Neural progenitor cell (in vitro differentiated cells): Measurements from ENCODE around the gene MAMLD1. TPM values are rescaled to one million over a fixed set of nuclear protein-coding genes. Genes with fewer than 3 reads are reported as not detected.
A peak's percentile ranks its signal among the peaks of the same experiment; 100 is the strongest.

Source experiments
- DNase-seq: peaks from one replicate; pipeline ENCODE4 v3.0.0-alpha.2; 2016; ENCODE audit warnings: low spot score
- H2AFZ ChIP-seq: fragments of 200-600 bp; sonication (generic); replicated peaks from 2 replicates; pipeline ENCODE4 v1.6.1; 2016; ENCODE audit warnings: antibody characterized with exemption
- H3F3A ChIP-seq: fragments of 200-600 bp; sonication (generic); 2 replicates; pipeline ENCODE4 v1.6.1; 2016; ENCODE audit warnings: antibody characterized with exemption, low read depth
- H3K27ac ChIP-seq: fragments of 200-600 bp; sonication (generic); 2 replicates; pipeline ENCODE4 v1.5.1; 2016; ENCODE audit warnings: mild to moderate bottlenecking
- H3K27me3 ChIP-seq: fragments of 200-600 bp; sonication (generic); 2 replicates; pipeline ENCODE4 v1.6.1; 2016; ENCODE audit warnings: mild to moderate bottlenecking, moderate library complexity
- H3K36me3 ChIP-seq: fragments of 200-600 bp; sonication (generic); 2 replicates; pipeline ENCODE4 v1.5.1; 2016
- H3K4me1 ChIP-seq: fragments of 200-600 bp; sonication (generic); 2 replicates; pipeline ENCODE4 v1.6.1; 2016; ENCODE audit warnings: mixed run types
- H3K4me2 ChIP-seq: fragments of 200-600 bp; sonication (generic); 2 replicates; pipeline ENCODE4 v1.6.1; 2016
- H3K4me3 ChIP-seq: fragments of 200-600 bp; sonication (generic); 2 replicates; pipeline ENCODE4 v1.5.1; 2016
- H3K79me2 ChIP-seq: fragments of 200-600 bp; sonication (generic); 2 replicates; pipeline ENCODE4 v1.6.1; 2016; ENCODE audit warnings: low read depth
- H3K9ac ChIP-seq: fragments of 200-600 bp; sonication (generic); 2 replicates; pipeline ENCODE4 v1.6.1; 2016
- H3K9me3 ChIP-seq: fragments of 200-600 bp; sonication (generic); 2 replicates; pipeline ENCODE4 v1.5.1; 2016; ENCODE audit warnings: low read depth
- H4K20me1 ChIP-seq: fragments of 200-600 bp; sonication (generic); 2 replicates; pipeline ENCODE4 v1.6.1; 2016; ENCODE audit warnings: low read depth
- H3K27ac Mint-ChIP-seq: 3 replicates; pipeline ENCODE4 v1.8.0; 2021; ENCODE audit warnings: mixed read lengths
- H3K27me3 Mint-ChIP-seq: 2 replicates; pipeline ENCODE4 v1.8.0; 2022; ENCODE audit warnings: low read depth, mild to moderate bottlenecking, inconsistent platforms, moderate library complexity, mixed read lengths; ENCODE audit not compliant: insufficient read depth
- H3K36me3 Mint-ChIP-seq: 3 replicates; pipeline ENCODE4 v1.8.0; 2021; ENCODE audit warnings: mixed read lengths
- H3K4me1 Mint-ChIP-seq: 3 replicates; pipeline ENCODE4 v1.8.0; 2021; ENCODE audit warnings: mixed read lengths
- H3K4me3 Mint-ChIP-seq: 3 replicates; pipeline ENCODE4 v1.8.0; 2021; ENCODE audit warnings: mild to moderate bottlenecking, moderate library complexity, mixed read lengths
- H3K9me3 Mint-ChIP-seq: 3 replicates; pipeline ENCODE4 v1.8.0; 2020; ENCODE audit warnings: mixed read lengths
- EZH2 ChIP-seq: fragments of 200-600 bp; sonication (generic); IDR thresholded peaks from 2 replicates; pipeline ENCODE4 v1.6.1; 2017; ENCODE audit warnings: antibody characterized with exemption, mild to moderate bottlenecking, moderate library complexity
- EZH2phosphoT487 ChIP-seq: fragments of 200-600 bp; sonication (generic); IDR thresholded peaks from 2 replicates; pipeline ENCODE4 v1.6.1; 2017; ENCODE audit warnings: antibody characterized with exemption
- total RNA-seq: library from RNA; depleted of rRNA; stranded (reverse); fragments of >200 nt; gene quantifications from 2 replicates; pipeline ENCODE4 v1.2.3, GENCODE V29; 2015; ENCODE audit warnings: low replicate concordance
- TF ChIP-seq, protein P1 (sequence below): fragments of 200-600 bp; sonication (generic); IDR thresholded peaks from 2 replicates; pipeline ENCODE4 v1.5.1; 2017; ENCODE audit warnings: antibody characterized with exemption, mild to moderate bottlenecking

The MAMLD1 gene
- total RNA-seq, 1 donor from 2014 or later = not detected

DNA sequence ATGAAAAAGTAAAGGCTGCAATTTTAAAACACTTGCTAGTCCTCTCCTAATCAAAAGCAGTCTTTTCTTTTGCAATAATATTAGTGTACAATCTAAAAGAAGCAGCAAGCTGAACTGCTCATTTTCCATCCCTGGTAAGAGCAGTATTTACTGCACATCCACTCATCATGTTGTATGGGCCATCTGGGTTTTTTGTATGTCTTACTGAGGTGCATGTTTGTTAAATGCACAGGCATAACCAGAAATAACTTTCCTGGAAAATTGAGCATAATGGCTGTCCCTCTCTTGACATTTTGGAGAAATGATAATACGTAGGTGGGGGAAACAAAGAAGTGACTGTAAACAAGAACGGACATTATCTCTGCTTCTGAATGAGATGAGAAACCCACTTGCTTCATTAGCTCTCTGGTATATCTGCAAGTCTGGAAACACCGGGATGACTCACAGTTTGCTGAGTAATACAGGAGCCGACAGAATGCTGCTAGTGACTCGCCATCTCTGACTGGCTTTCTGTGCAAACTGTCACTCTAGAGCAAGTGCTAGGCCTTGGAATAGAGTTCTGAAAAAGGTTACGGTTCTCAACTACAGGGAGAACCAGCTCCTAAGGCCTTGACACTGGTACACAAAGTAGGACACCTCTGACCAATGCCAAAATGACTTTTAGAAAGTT lies 119.6 kb downstream of the MAMLD1 start:
- Histone ChIP-seq H3K4me2 (no peak overlapping the region), H3K27ac (no peak overlapping the region), H3K36me3 (no peaks in the 10 kb centered on the region), H2AFZ (no peak overlapping the region), H3K9me3 (no peaks in the 10 kb centered on the region), H3K9ac (no peak overlapping the region), H3K27me3 (no peaks in the 10 kb centered on the region), H3K4me3 (no peak overlapping the region), H3F3A (no peaks in the 10 kb centered on the region), H4K20me1 (no peaks in the 10 kb centered on the region), H3K79me2 (no peaks in the 10 kb centered on the region), H3K4me1 (no peaks in the 10 kb centered on the region)
- H3K36me3 Mint-ChIP-seq = no peaks in the 10 kb centered on the region
- peaks cover 2% of the 10 kb centered on the region for H3K4me1 Mint-ChIP-seq
- DNase-seq = no peak
- TF ChIP-seq EZH2 (no peak), EZH2phosphoT487 (no peak)
- TF ChIP-seq, protein P1, sequence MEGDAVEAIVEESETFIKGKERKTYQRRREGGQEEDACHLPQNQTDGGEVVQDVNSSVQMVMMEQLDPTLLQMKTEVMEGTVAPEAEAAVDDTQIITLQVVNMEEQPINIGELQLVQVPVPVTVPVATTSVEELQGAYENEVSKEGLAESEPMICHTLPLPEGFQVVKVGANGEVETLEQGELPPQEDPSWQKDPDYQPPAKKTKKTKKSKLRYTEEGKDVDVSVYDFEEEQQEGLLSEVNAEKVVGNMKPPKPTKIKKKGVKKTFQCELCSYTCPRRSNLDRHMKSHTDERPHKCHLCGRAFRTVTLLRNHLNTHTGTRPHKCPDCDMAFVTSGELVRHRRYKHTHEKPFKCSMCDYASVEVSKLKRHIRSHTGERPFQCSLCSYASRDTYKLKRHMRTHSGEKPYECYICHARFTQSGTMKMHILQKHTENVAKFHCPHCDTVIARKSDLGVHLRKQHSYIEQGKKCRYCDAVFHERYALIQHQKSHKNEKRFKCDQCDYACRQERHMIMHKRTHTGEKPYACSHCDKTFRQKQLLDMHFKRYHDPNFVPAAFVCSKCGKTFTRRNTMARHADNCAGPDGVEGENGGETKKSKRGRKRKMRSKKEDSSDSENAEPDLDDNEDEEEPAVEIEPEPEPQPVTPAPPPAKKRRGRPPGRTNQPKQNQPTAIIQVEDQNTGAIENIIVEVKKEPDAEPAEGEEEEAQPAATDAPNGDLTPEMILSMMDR = no peak
- H3K27ac Mint-ChIP-seq = no peak overlapping the region
- no peak overlapping the region for H3K4me3 Mint-ChIP-seq
- no peaks in the 10 kb centered on the region for H3K27me3 Mint-ChIP-seq
- peaks cover 6% of the 10 kb centered on the region for H3K9me3 Mint-ChIP-seq

DNA sequence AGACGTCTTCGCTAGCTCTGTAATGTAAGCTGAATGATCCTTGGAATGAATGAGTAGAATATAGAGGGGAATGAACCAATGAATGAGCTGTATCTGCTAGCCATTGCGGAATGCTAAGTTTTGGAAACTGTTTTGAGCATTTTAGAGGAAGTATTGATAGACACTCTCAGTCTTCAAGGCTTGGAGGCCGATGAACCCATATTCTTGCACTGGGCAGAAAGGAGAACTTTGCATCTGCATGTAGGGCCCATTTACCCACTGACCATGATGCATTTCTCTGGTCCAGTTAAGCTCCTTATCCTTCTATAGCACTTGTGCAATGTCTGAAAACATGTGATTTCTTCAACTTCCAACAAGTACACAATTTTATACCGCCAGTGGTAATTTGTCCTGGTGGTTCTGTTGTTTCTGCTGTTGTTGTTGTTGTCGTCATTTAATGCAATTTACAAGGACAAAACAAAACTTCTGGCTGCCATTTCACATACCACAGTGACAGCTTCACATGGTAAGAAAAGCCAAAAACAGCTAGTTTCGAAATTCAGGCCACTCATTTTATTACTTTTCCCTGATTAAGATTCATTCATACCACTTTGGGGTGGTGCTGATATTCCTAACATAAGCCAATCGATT lies 120.4 kb downstream of the MAMLD1 start:
- Mint-ChIP-seq H3K27me3 (peaks cover 2% of the 10 kb centered on the region), H3K9me3 (peaks cover 6% of the 10 kb centered on the region), H3K4me3 (no peak overlapping the region), H3K4me1 (peaks cover 2% of the 10 kb centered on the region), H3K27ac (no peak overlapping the region), H3K36me3 (no peaks in the 10 kb centered on the region)
- Histone ChIP-seq H3K36me3 (no peaks in the 10 kb centered on the region), H3K9me3 (no peaks in the 10 kb centered on the region), H3K27me3 (no peaks in the 10 kb centered on the region), H3K4me2 (no peak overlapping the region), H4K20me1 (no peaks in the 10 kb centered on the region), H3K79me2 (no peaks in the 10 kb centered on the region), H3F3A (no peaks in the 10 kb centered on the region), H2AFZ (no peak overlapping the region), H3K4me3 (no peak overlapping the region), H3K4me1 (no peaks in the 10 kb centered on the region), H3K27ac (no peak overlapping the region), H3K9ac (no peak overlapping the region)
- TF ChIP-seq, protein P1 = no peak
- no peak for TF ChIP-seq EZH2
- TF ChIP-seq EZH2phosphoT487 = no peak
- DNase-seq = no peak

DNA sequence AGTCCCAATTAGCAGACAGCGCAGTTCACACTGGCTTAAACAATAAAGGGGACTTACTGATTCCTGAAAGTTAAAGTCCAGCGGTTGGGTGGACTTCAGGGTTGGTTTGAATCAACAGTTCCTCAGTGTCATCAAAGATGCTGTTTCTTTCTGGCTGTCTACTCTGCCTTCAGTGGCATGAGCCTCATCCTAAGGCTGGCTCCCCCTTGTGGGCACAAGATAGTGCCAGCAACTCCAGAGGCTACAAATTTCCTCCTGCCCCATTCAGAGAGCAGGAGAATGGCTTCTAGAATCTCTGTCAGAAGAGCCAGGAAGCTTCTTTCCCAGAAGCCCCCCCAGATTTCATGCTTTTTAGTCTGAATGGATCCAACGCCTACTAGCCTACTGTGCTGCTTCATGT lies 122.9 kb downstream of the MAMLD1 start:
- Histone ChIP-seq H3K4me1 (no peaks in the 10 kb centered on the region), H3K9ac (no peak overlapping the region), H3F3A (no peaks in the 10 kb centered on the region), H4K20me1 (no peaks in the 10 kb centered on the region), H3K27ac (no peak overlapping the region), H3K4me3 (no peak overlapping the region), H3K27me3 (no peaks in the 10 kb centered on the region), H3K9me3 (no peaks in the 10 kb centered on the region), H2AFZ (no peak overlapping the region), H3K4me2 (no peak overlapping the region), H3K36me3 (no peaks in the 10 kb centered on the region), H3K79me2 (no peaks in the 10 kb centered on the region)
- TF ChIP-seq, protein P1 = peak; percentile 67
- TF ChIP-seq EZH2phosphoT487 = no peak
- TF ChIP-seq EZH2 = no peak
- H3K36me3 Mint-ChIP-seq = no peaks in the 10 kb centered on the region
- no peak overlapping the region for H3K4me3 Mint-ChIP-seq
- H3K27me3 Mint-ChIP-seq = peaks cover 2% of the 10 kb centered on the region
- DNase-seq = peak; percentile 72
- peaks cover 2% of the 10 kb centered on the region for H3K4me1 Mint-ChIP-seq
- peaks cover 6% of the 10 kb centered on the region for H3K9me3 Mint-ChIP-seq
- H3K27ac Mint-ChIP-seq = no peak overlapping the region
